Measurements from ENCODE around the gene RASA3. TPM values are rescaled to one million over a fixed set of nuclear protein-coding genes. Genes with fewer than 3 reads are reported as not detected.

The RASA3 gene
- total RNA-seq, 2 donors from 2014 or later: 10.2 to 13.2 TPM

GRCh38 chr13:114065141-114065925 lies 67.1 kb downstream of the RASA3 start:
- TF ChIP-seq CTCF (IDR thresholded peaks at IDR 0.05): peak in 1 of 2 donors; percentile 10
- Histone ChIP-seq H3K4me1 (peaks cover 0 to 65% of the 10 kb centered on the region in 2 donors), H3K4me3 (peak overlapping the region in 1 of 2 donors; percentile 41), H3K27me3 (no peaks in the 10 kb centered on the region), H3K27ac (peak overlapping the region; percentile 90 to 96), H3K36me3 (no peaks in the 10 kb centered on the region), H3K9me3 (no peaks in the 10 kb centered on the region)
- peak; percentile 95 for DNase-seq (ENCODE audit: low spot score)

GRCh38 chr13:114064450-114065140 lies 67.8 kb downstream of the RASA3 start:
- Histone ChIP-seq H3K4me3 (peak overlapping the region in 1 of 2 donors; percentile 41), H3K27me3 (no peaks in the 10 kb centered on the region), H3K27ac (peak overlapping the region; percentile 90 to 96), H3K36me3 (no peaks in the 10 kb centered on the region), H3K9me3 (no peaks in the 10 kb centered on the region), H3K4me1 (peaks cover 0 to 65% of the 10 kb centered on the region in 2 donors)
- DNase-seq (ENCODE audit: low spot score): no peak
- TF ChIP-seq CTCF (IDR thresholded peaks at IDR 0.05): no peak

- TF ChIP-seq CTCF (IDR thresholded peaks at IDR 0.05): no peak
- peak; percentile 85 for DNase-seq (ENCODE audit: low spot score)
- Histone ChIP-seq H3K27ac (peak overlapping the region; percentile 90 to 96), H3K9me3 (no peaks in the 10 kb centered on the region), H3K4me1 (peaks cover 0 to 60% of the 10 kb centered on the region in 2 donors), H3K36me3 (no peaks in the 10 kb centered on the region), H3K27me3 (no peaks in the 10 kb centered on the region), H3K4me3 (peak overlapping the region in 1 of 2 donors; percentile 41)
Observed at GRCh38 chr13:114063545-114064449, 68.6 kb downstream of the RASA3 start.

- Histone ChIP-seq H3K4me3 (no peak overlapping the region), H3K27me3 (no peaks in the 10 kb centered on the region), H3K9me3 (no peaks in the 10 kb centered on the region), H3K36me3 (no peaks in the 10 kb centered on the region), H3K27ac (peak overlapping the region; percentile 51 to 96), H3K4me1 (peaks cover 0 to 58% of the 10 kb centered on the region in 2 donors)
- no peak for DNase-seq (ENCODE audit: low spot score)
- TF ChIP-seq CTCF (IDR thresholded peaks at IDR 0.05): no peak
Observed at GRCh38 chr13:114062754-114063153, 69.7 kb downstream of the RASA3 start.

- Histone ChIP-seq H3K27me3 (no peaks in the 10 kb centered on the region), H3K36me3 (no peaks in the 10 kb centered on the region), H3K9me3 (no peaks in the 10 kb centered on the region), H3K27ac (peak overlapping the region; percentile 51 to 96), H3K4me1 (peaks cover 0 to 58% of the 10 kb centered on the region in 2 donors), H3K4me3 (no peak overlapping the region)
- no peak for TF ChIP-seq CTCF (IDR thresholded peaks at IDR 0.05)
- no peak for DNase-seq (ENCODE audit: low spot score)
Observed at GRCh38 chr13:114062341-114062740, 70.1 kb downstream of the RASA3 start.

All from right atrium auricular region (tissue), 2 donors.